A673 (cell line): ENCODE results near the gene RACK1.
"Not testable (repeated sequence)": the region's sequence is repeated elsewhere in the genome, so short reads cannot be mapped to it uniquely, and the experiment has no call there.

ENCODE experiments used
- CTCF ChIP-seq: fragments of 300-800, 200-600 bp; sonication (generic); conservative IDR thresholded peaks from 2 replicates; pipeline ENCODE4 v1.5.1; 2017; ENCODE audit warnings: low read depth, mild to moderate bottlenecking, antibody characterized with exemption, low read length, moderate library complexity, mixed read lengths
- EZH2 ChIP-seq: fragments of 200-600 bp; sonication (generic); IDR thresholded peaks from 2 replicates; pipeline ENCODE4 v1.6.1; 2017; ENCODE audit warnings: borderline replicate concordance, low read depth, mild to moderate bottlenecking, mixed read lengths, antibody characterized with exemption, low read length; ENCODE audit not compliant: poor library complexity, severe bottlenecking

DNA sequence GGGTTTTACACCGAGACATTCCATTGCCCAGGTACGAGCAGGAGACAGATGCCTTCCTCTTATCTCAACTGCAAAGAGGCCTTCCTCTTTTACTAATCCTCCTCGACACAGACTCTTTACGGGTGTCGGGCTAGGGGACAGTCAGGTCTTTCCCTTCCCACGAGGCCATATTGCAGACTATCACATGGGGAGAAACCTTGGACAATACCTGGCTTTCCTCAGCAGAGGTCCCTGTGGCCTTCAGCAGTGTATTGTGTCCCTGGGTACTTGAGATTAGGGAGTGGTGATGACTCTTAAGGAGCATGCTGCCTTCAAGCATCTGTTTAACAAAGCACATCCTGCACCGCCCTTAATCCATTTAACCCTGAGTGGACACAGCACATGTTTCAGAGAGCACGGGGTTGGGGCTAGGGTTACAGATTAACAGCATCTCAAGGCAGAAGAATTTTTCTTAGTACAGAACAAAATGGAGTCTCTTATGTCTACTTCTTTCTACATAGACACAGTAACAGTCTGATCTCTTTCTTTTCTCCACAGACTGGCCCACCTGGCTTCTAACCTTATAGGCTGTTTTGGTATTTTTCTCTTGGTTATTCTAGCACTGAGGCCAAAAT lies 23.7 kb upstream of the RACK1 start:
- not testable (repeated sequence) for TF ChIP-seq CTCF, EZH2
